HepG2 (cell line): ENCODE results near the gene FXYD6. TPM values are rescaled to one million over a fixed set of nuclear protein-coding genes. Genes with fewer than 3 reads are reported as not detected.

ENCODE experiments used
- DR1 ChIP-seq: sonication (generic); formaldehyde crosslinking; IDR thresholded peaks from 2 replicates; pipeline ENCODE4 v1.8.0; 2021; ENCODE audit warnings: mild to moderate bottlenecking, missing genetic modification reagents, inconsistent platforms
- ELF4 ChIP-seq: sonication (generic); formaldehyde crosslinking; IDR thresholded peaks from 2 replicates; pipeline ENCODE4 v1.5.0; 2020; ENCODE audit warnings: missing genetic modification reagents, mild to moderate bottlenecking, moderate library complexity, borderline replicate concordance
- NFIC ChIP-seq: IDR thresholded peaks from 2 replicates; pipeline ENCODE4 v1.6.1; 2012; ENCODE audit warnings: mild to moderate bottlenecking, low read length, inconsistent platforms
- PHB2 ChIP-seq: fragments of 450-650 bp; IDR thresholded peaks from 2 replicates; pipeline ENCODE4 v1.6.1; 2018; ENCODE audit not compliant: partially characterized antibody
- PREB ChIP-seq: sonication (generic); formaldehyde crosslinking; IDR thresholded peaks from 2 replicates; pipeline ENCODE4 v1.4.0; 2020; ENCODE audit warnings: missing genetic modification reagents
- polyA plus RNA-seq, 8 experiments: library from polyadenylated mRNA; depleted of rRNA in 3 of 8; stranded (reverse) in 7 of 8; unstranded in 1 of 8; fragments of >200 nt; fragmentation: Illumina TruSeq in 4 of 8; extraction: Trizol in 4 of 8; gene quantifications; 2 replicates each; pipeline versions ENCODE4 v1.2.1 to v1.2.3, GENCODE V29; 2011 to 2016; ENCODE audit warnings: low read depth in 4 of 8, missing spikeins in 1 of 8, mixed read lengths in 1 of 8; ENCODE audit not compliant: insufficient read depth in 1 of 8
- total RNA-seq, 5 experiments: library from RNA; depleted of rRNA; stranded (reverse); fragments of >200 nt; fragmentation: Illumina TruSeq; extraction: Trizol; gene quantifications; 2 replicates each; pipeline ENCODE4 v1.2.3, GENCODE V29; 2016; ENCODE audit warnings: low read depth in 1 of 5
- TF ChIP-seq, protein P1 (sequence below): sonication (generic); formaldehyde crosslinking; IDR thresholded peaks from 2 replicates; pipeline ENCODE4 v1.9.0; 2021; ENCODE audit warnings: mild to moderate bottlenecking, missing genetic modification reagents

Gene FXYD6
- total and polyA plus RNA-seq, 2 of the 13 experiments (the other 11 are each of a cell fraction or from before 2014, with no cell fraction given), result not detected

DNA sequence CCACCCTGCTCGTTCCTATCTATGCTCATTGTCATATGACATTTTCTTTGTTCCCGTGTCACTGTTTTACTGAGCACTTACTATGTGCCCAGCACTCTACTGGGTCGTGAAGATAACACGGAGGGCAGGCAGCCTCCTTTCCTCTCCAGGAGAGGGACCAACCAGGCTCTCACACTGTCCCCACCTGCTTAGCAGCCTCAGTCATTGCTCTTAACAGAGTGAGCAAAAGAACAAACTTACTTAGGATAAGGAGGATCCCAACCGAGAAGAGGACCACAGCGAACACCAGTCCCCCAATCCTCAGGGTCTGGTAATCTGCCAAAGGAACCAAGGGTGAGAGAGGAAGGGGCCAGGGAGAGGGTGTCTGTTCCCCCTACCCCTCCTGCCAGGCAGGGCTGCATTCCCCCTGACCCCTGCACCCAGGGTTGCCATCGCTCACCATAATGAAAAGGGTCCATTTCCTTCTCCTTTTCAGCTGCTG, 34.9 kb downstream of the FXYD6 start (continued):
- TF ChIP-seq, protein P1, sequence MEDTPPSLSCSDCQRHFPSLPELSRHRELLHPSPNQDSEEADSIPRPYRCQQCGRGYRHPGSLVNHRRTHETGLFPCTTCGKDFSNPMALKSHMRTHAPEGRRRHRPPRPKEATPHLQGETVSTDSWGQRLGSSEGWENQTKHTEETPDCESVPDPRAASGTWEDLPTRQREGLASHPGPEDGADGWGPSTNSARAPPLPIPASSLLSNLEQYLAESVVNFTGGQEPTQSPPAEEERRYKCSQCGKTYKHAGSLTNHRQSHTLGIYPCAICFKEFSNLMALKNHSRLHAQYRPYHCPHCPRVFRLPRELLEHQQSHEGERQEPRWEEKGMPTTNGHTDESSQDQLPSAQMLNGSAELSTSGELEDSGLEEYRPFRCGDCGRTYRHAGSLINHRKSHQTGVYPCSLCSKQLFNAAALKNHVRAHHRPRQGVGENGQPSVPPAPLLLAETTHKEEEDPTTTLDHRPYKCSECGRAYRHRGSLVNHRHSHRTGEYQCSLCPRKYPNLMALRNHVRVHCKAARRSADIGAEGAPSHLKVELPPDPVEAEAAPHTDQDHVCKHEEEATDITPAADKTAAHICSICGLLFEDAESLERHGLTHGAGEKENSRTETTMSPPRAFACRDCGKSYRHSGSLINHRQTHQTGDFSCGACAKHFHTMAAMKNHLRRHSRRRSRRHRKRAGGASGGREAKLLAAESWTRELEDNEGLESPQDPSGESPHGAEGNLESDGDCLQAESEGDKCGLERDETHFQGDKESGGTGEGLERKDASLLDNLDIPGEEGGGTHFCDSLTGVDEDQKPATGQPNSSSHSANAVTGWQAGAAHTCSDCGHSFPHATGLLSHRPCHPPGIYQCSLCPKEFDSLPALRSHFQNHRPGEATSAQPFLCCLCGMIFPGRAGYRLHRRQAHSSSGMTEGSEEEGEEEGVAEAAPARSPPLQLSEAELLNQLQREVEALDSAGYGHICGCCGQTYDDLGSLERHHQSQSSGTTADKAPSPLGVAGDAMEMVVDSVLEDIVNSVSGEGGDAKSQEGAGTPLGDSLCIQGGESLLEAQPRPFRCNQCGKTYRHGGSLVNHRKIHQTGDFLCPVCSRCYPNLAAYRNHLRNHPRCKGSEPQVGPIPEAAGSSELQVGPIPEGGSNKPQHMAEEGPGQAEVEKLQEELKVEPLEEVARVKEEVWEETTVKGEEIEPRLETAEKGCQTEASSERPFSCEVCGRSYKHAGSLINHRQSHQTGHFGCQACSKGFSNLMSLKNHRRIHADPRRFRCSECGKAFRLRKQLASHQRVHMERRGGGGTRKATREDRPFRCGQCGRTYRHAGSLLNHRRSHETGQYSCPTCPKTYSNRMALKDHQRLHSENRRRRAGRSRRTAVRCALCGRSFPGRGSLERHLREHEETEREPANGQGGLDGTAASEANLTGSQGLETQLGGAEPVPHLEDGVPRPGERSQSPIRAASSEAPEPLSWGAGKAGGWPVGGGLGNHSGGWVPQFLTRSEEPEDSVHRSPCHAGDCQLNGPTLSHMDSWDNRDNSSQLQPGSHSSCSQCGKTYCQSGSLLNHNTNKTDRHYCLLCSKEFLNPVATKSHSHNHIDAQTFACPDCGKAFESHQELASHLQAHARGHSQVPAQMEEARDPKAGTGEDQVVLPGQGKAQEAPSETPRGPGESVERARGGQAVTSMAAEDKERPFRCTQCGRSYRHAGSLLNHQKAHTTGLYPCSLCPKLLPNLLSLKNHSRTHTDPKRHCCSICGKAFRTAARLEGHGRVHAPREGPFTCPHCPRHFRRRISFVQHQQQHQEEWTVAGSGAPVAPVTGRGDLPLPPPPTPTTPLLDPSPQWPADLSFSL (CRISPR knock-in tag), result no peak
- no peak for TF ChIP-seq NFIC
- TF ChIP-seq PREB (CRISPR knock-in tag), result no peak
- TF ChIP-seq DR1 (CRISPR knock-in tag), result no peak
- TF ChIP-seq PHB2, result no peak
- TF ChIP-seq ELF4 (CRISPR knock-in tag), result no peak
